Lung microvascular endothelial cell (primary cell): ENCODE results near the gene CISH. TPM values are rescaled to one million over a fixed set of nuclear protein-coding genes. Genes with fewer than 3 reads are reported as not detected.

Source experiments
- DNase-seq, 2 donors: peaks; one replicate each; pipeline versions ENCODE4 v3.0.0 to v3.0.0-alpha.2; 2010; ENCODE audit warnings: low read depth in 2 of 2
- total RNA-seq: library from RNA; depleted of rRNA; stranded (reverse); fragments of >200 nt; gene quantifications from 2 replicates; pipeline ENCODE4 v1.2.1, GENCODE V29; 2014

CISH gene
- total RNA-seq, 1 donor from 2014 or later, result 0.20 TPM

- no peak for DNase-seq
Observed at GRCh38 chr3:50599115-50599715, 12.4 kb downstream of the CISH start.

GRCh38 chr3:50594253-50594785 is 17.3 kb downstream of the CISH start:
- DNase-seq, result no peak

GRCh38 chr3:50592568-50592967 is 19.0 kb downstream of the CISH start:
- no peak for DNase-seq

- no peak for DNase-seq
Observed at GRCh38 chr3:50591196-50591741, 20.3 kb downstream of the CISH start.

GRCh38 chr3:50588759-50589433 is 22.7 kb downstream of the CISH start:
- DNase-seq, result no peak

- no peak for DNase-seq
Observed at GRCh38 chr3:50587806-50588758, 23.5 kb downstream of the CISH start.

GRCh38 chr3:50587373-50587772 is 24.2 kb downstream of the CISH start:
- no peak for DNase-seq

GRCh38 chr3:50586763-50587070 is 24.9 kb downstream of the CISH start:
- no peak for DNase-seq

- DNase-seq, result no peak
Observed at GRCh38 chr3:50585919-50586762, 25.4 kb downstream of the CISH start.

GRCh38 chr3:50584391-50584790 is 27.2 kb downstream of the CISH start:
- DNase-seq, result no peak

- DNase-seq, result no peak
Observed at GRCh38 chr3:50583897-50584296, 27.7 kb downstream of the CISH start.

GRCh38 chr3:50582083-50582482 is 29.5 kb downstream of the CISH start:
- no peak for DNase-seq

GRCh38 chr3:50581459-50581842 is 30.1 kb downstream of the CISH start:
- DNase-seq, result no peak

- DNase-seq, result no peak
Observed at GRCh38 chr3:50580683-50581458, 30.7 kb downstream of the CISH start.

GRCh38 chr3:50577348-50577747 is 34.2 kb downstream of the CISH start:
- no peak for DNase-seq

GRCh38 chr3:50575372-50575771 is 36.2 kb downstream of the CISH start:
- peak in 1 of 2 donors; percentile 23 for DNase-seq

GRCh38 chr3:50574444-50574831 is 37.1 kb downstream of the CISH start:
- no peak for DNase-seq

- DNase-seq, result no peak
Observed at GRCh38 chr3:50573566-50574443, 37.8 kb downstream of the CISH start.

- no peak for DNase-seq
Observed at GRCh38 chr3:50572801-50573371, 38.7 kb downstream of the CISH start.
